ENCODE data around the gene IFT57.

GRCh38 chr3:108219336-108219735 lies 2.9 kb downstream of the IFT57 start:
- TF ChIP-seq CTCF (IDR thresholded peaks at IDR 0.05) (no peak), POLR2A (IDR thresholded peaks at IDR 0.05) (no peak)

Data from right lobe of liver (tissue), 4 donors.